ENCODE results near the gene OLA1.

OLA1 gene

DNA sequence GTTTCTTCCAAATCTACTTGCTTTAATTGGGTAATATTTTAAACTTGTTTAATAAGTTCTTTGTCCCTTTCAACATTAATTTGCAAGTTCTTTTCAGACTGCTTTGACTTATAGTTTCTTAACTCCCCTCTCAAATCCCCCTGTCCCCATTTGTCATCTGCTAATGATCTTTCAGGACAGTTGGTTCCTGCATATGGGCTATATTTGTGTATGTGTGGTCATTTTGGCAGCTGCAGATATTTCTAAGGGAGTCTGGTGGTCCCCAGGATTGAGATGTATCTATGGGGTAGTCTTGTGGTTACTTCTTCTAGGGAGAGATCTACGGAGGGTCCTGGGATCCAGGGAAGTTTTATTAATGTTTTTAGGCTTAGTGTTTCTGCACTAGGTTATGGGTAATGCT is 162.6 kb downstream of the OLA1 start:
- H3K4me3 ChIP-seq (ENCODE audit: low read depth, low read length), result no peak overlapping the region
- TF ChIP-seq, protein P1, sequence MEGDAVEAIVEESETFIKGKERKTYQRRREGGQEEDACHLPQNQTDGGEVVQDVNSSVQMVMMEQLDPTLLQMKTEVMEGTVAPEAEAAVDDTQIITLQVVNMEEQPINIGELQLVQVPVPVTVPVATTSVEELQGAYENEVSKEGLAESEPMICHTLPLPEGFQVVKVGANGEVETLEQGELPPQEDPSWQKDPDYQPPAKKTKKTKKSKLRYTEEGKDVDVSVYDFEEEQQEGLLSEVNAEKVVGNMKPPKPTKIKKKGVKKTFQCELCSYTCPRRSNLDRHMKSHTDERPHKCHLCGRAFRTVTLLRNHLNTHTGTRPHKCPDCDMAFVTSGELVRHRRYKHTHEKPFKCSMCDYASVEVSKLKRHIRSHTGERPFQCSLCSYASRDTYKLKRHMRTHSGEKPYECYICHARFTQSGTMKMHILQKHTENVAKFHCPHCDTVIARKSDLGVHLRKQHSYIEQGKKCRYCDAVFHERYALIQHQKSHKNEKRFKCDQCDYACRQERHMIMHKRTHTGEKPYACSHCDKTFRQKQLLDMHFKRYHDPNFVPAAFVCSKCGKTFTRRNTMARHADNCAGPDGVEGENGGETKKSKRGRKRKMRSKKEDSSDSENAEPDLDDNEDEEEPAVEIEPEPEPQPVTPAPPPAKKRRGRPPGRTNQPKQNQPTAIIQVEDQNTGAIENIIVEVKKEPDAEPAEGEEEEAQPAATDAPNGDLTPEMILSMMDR (IDR thresholded peaks at IDR 0.05; ENCODE audit: borderline replicate concordance, insufficient read depth, low read depth, low read length), result no peak

DNA sequence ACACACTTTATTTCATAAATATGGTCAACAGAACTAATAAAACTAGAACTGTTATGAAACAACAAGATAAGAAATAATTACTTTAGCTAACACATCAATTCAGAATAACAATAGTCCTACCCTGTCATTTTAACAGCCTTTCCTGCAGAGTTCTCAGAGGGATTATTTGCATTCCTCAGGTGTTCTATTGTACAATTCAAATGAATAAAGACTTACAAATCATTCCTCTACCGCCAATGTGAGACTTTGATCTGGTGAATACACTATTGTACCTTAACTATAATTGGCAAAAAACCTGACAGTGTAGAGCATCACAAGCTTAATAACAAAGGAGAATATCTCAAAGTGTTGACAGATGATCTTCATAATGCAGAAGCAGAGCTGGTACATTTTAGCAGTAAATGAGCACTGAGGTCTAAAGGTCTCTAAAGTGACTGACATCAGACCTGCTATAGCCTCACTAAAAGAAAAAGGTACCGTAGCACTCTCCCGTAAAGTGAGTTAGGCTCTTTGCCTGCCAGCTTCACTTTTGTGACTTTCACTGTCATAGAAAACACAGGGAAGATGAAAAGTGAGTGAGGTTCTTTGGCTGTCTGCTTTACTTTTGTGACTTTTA is 164.4 kb downstream of the OLA1 start:
- H3K4me3 ChIP-seq (ENCODE audit: low read depth, low read length), result no peak overlapping the region
- TF ChIP-seq, protein P1 (IDR thresholded peaks at IDR 0.05; ENCODE audit: borderline replicate concordance, insufficient read depth, low read depth, low read length), result no peak

DNA sequence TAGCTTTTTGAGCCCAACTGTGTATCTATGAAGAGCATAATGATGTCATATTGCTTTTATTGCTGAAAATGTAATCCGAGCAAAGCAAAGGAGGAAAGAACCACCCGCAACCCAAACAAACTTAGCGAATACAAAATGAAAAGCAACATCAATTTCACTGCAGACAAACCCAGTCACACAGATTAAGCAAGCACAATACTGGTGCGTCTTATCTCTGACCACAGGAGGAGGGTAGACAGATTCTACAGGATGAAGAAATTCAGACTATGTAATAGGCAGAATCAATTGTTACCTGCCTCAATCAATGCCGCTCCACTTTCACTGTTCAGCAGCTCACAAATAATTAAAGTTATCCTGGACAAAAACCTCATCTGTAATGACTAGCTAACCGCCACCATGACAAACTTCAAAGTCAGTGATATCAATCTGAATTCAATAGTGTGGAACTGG is 167.6 kb downstream of the OLA1 start:
- TF ChIP-seq, protein P1 (IDR thresholded peaks at IDR 0.05; ENCODE audit: borderline replicate concordance, insufficient read depth, low read depth, low read length), result no peak
- H3K4me3 ChIP-seq (ENCODE audit: low read depth, low read length), result no peak overlapping the region

GRCh38 chr2:174078275-174078674 is 170.1 kb downstream of the OLA1 start:
- TF ChIP-seq, protein P1 (IDR thresholded peaks at IDR 0.05; ENCODE audit: borderline replicate concordance, insufficient read depth, low read depth, low read length), result 0 out of 2 replicates have a peak, but pooled peaks have one; percentile 12

DNA sequence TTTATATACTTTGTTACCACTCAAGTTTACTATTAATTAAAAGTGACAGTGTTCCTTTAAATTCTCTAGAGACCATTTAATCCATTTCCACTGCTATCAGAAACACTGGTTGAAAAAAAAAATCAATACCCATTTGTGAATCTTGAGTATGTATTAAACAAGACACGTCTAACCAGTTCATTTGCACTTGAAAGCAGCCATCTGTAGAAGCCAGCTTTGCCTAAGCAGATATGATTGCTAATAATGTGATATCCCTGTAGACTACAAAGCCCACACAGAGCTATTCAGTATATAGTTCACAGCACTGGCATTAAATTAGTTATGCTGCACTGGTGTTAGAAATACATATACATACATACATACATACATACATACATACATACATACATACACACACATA is 171.4 kb downstream of the OLA1 start:
- TF ChIP-seq, protein P1 (IDR thresholded peaks at IDR 0.05; ENCODE audit: borderline replicate concordance, insufficient read depth, low read depth, low read length), result no peak

More at GRCh38 chr2:174078275-174078674, 170.1 kb downstream of the OLA1 start:
- H3K4me3 ChIP-seq (ENCODE audit: low read depth, low read length), result no peak overlapping the region

DNA sequence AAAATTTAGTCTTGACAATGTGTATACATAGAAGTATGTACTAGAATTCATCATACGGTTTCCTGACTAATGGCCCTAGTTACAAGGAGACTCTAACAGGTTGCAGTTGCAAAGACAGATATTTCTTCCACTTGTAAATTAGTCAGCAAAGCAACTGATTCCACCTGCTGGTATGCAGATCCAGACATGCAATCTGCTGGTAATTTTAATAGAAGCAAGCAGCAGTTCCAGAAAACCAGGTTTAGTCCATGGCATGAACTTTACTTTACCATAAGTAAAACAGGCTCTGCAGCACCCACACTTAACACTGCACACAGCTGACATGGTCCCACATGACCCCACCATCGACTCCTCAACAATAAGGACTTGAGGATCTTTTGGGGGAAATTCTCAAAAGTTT is 172.3 kb downstream of the OLA1 start:
- no peak overlapping the region for H3K4me3 ChIP-seq (ENCODE audit: low read depth, low read length)
- TF ChIP-seq, protein P1 (IDR thresholded peaks at IDR 0.05; ENCODE audit: borderline replicate concordance, insufficient read depth, low read depth, low read length), result no peak

More for the DNA sequence above, 171.4 kb downstream of the OLA1 start:
- H3K4me3 ChIP-seq (ENCODE audit: low read depth, low read length), result no peak overlapping the region

DNA sequence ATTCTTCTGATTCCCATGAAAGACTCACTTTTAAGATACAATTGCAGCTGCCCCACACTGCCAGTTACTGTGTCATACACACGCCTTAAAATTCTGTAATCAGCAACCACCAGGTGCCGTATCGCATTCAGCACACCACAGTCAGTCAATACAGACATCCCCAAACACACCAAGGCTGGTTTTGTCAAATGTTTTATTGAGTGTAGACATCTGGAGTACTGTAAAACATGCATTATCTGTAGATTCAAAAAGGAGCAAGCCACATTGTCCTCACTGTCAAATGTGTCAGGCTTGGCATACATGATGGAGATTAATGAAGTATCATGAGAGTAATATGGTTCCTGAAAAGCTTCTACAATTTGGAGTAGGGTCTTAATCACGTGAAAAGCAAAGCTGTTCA is 173.5 kb downstream of the OLA1 start:
- TF ChIP-seq, protein P1 (IDR thresholded peaks at IDR 0.05; ENCODE audit: borderline replicate concordance, insufficient read depth, low read depth, low read length), result no peak
- no peak overlapping the region for H3K4me3 ChIP-seq (ENCODE audit: low read depth, low read length)
